Left lung (tissue), 10 donors: ENCODE results near the gene MED12L. TPM values are rescaled to one million over a fixed set of nuclear protein-coding genes. Genes with fewer than 3 reads are reported as not detected.
A peak's percentile ranks its signal among the peaks of the same experiment; 100 is the strongest.

Source experiments
- ATAC-seq: fragments of 200-7000 bp; cut with Tn5 transposase; one replicate; pipeline ENCODE4 v1.9.1; 2020; ENCODE audit warnings: moderate library complexity
- DNase-seq, 4 donors: peaks; one replicate each; pipeline ENCODE4 v3.0.0-alpha.2; 2013 to 2020
- H3K27ac ChIP-seq, 2 donors: fragments of 200-600 bp; sonication (generic) in 1 of 2; one replicate each; pipeline versions ENCODE4 v1.5.0 to v1.8.0; 2020 to 2021
- H3K27me3 ChIP-seq, 2 donors: fragments of 200-600 bp; sonication (generic) in 1 of 2; one replicate each; pipeline versions ENCODE4 v1.5.0 to v1.8.0; 2020 to 2021
- H3K36me3 ChIP-seq, 2 donors: fragments of 200-600 bp; sonication (generic) in 1 of 2; one replicate each; pipeline versions ENCODE4 v1.5.0 to v1.8.0; 2020 to 2021
- H3K4me1 ChIP-seq, 2 donors: fragments of 200-600 bp; one replicate each; pipeline ENCODE4 v1.8.0; 2021
- H3K4me3 ChIP-seq, 2 donors: fragments of 200-600 bp; sonication (generic) in 1 of 2; one replicate each; pipeline versions ENCODE4 v1.5.0 to v1.8.0; 2020 to 2021; ENCODE audit warnings: mild to moderate bottlenecking in 1 of 2
- H3K9me3 ChIP-seq, 2 donors: fragments of 200-600 bp; sonication (generic) in 1 of 2; one replicate each; pipeline versions ENCODE4 v1.5.0 to v1.8.0; 2020 to 2021
- intact Hi-C, 2 donors: fragments of 100-400 bp; cut with DNase I; formaldehyde crosslinking; loops; one replicate each; pipeline versions ENCODE4 v1.11.2 to v1.14.2; 2022
- polyA plus RNA-seq, 6 donors: library from polyadenylated mRNA; unstranded; fragments of 120-200 nt; gene quantifications; one replicate each; pipeline ENCODE4 v1.2.1, GENCODE V29; 2013; ENCODE audit not compliant: insufficient read length in 6 of 6
- total RNA-seq, 2 donors: library from RNA; stranded (reverse); fragmentation: NEBNext Ultra II Directional; extraction: Animal tissue kit (Norgen Biotek cat#: 25700); gene quantifications; one replicate each; pipeline ENCODE4 v1.2.1, GENCODE V29; 2021
- TF ChIP-seq, protein P1 (sequence below), 2 donors: fragments of 200-600 bp; sonication (generic) in 1 of 2; IDR thresholded peaks; one replicate each; pipeline versions ENCODE4 v1.5.0 to v1.8.0; 2021; ENCODE audit warnings: antibody characterized with exemption in 2 of 2
- donor health status: DM: no; HTN: yes; CAD: no.
- donor health status: DM: no; HTN: no; CAD: no.

Gene MED12L
- total and polyA plus RNA-seq, 8 donors = 0.66 to 1.0 (median 0.77) TPM

DNA sequence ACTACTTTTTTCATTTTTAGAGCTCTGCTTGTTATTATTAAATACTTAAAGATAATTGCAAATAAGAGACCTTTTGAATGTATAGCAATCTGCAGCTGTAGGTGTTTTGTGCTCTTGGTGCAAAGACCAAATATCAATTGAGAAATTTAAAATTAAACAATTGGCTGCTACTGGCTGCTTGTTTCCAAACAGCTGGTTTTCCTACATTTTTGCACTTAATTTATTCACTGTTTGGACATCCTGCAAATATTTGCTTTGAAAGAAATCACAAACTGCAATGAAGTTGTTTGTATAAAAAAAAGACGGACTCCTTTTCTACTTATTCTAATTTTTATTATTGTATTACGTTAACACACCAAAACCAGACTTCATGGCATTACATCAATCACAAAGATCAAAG, 35.6 kb downstream of the MED12L start:
- no peak for DNase-seq

DNA sequence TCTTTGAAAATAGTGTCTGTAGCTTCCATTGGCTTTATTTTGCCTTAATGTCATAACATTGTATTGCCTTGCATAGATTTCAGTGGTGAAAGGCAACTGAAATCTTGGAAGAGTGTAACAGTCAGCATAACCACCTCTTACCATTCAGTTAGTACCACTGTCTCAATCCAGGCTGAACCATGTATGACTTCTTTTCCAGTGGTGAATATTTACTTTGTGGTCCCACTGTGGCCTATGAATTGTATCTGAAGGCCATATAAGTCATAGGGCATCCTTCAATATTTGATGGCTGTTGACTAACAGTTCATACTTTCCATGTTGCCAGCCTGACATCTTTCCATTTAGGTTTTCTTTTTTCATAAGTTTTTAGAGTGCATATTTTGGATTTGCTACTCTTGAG, 38.4 kb downstream of the MED12L start:
- Histone ChIP-seq H3K27me3 (no peaks in the 10 kb centered on the region), H3K36me3 (no peaks in the 10 kb centered on the region), H3K27ac (no peak overlapping the region), H3K4me1 (no peaks in the 10 kb centered on the region), H3K4me3 (no peak overlapping the region), H3K9me3 (no peaks in the 10 kb centered on the region)
- no peak for ATAC-seq
- DNase-seq = no peak
- TF ChIP-seq, protein P1, sequence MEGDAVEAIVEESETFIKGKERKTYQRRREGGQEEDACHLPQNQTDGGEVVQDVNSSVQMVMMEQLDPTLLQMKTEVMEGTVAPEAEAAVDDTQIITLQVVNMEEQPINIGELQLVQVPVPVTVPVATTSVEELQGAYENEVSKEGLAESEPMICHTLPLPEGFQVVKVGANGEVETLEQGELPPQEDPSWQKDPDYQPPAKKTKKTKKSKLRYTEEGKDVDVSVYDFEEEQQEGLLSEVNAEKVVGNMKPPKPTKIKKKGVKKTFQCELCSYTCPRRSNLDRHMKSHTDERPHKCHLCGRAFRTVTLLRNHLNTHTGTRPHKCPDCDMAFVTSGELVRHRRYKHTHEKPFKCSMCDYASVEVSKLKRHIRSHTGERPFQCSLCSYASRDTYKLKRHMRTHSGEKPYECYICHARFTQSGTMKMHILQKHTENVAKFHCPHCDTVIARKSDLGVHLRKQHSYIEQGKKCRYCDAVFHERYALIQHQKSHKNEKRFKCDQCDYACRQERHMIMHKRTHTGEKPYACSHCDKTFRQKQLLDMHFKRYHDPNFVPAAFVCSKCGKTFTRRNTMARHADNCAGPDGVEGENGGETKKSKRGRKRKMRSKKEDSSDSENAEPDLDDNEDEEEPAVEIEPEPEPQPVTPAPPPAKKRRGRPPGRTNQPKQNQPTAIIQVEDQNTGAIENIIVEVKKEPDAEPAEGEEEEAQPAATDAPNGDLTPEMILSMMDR (IDR thresholded peaks at IDR 0.05) = no peak
- intact Hi-C loops = no loop called here

More for the DNA sequence above, 35.6 kb downstream of the MED12L start:
- H3K4me1 ChIP-seq = no peaks in the 10 kb centered on the region
- no peak overlapping the region for H3K27ac ChIP-seq
- ATAC-seq = no peak
- intact Hi-C loops = no loop called here
- H3K27me3 ChIP-seq = no peaks in the 10 kb centered on the region
- H3K4me3 ChIP-seq = no peak overlapping the region
- no peaks in the 10 kb centered on the region for H3K36me3 ChIP-seq
- no peaks in the 10 kb centered on the region for H3K9me3 ChIP-seq
- TF ChIP-seq, protein P1 (IDR thresholded peaks at IDR 0.05) = no peak

DNA sequence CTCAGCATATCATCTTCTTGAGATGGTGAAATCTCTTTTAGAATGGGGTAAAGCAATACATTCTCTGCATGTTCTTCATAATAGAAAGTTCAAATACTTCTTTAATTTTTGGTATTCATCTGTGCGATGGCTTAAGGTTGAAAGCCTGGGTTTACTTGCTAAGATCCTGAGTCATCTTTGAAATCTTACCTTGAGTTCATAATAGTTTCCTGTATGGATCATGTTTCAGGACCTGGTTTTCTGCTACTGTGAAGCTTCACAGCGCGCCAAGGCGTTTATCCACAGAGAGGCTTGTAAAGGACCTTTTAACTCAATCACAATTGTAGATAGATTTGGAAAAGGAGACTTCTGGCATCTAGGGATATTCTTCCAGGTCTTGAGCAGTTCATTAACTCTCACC, 39.0 kb downstream of the MED12L start:
- H3K4me1 ChIP-seq = no peaks in the 10 kb centered on the region
- H3K27me3 ChIP-seq = no peaks in the 10 kb centered on the region
- H3K4me3 ChIP-seq = no peak overlapping the region
- TF ChIP-seq, protein P1 (IDR thresholded peaks at IDR 0.05) = no peak
- ATAC-seq (no peak), DNase-seq (no peak)
- no peak overlapping the region for H3K27ac ChIP-seq
- intact Hi-C loops = no loop called here
- H3K36me3 ChIP-seq = no peaks in the 10 kb centered on the region
- no peaks in the 10 kb centered on the region for H3K9me3 ChIP-seq

DNA sequence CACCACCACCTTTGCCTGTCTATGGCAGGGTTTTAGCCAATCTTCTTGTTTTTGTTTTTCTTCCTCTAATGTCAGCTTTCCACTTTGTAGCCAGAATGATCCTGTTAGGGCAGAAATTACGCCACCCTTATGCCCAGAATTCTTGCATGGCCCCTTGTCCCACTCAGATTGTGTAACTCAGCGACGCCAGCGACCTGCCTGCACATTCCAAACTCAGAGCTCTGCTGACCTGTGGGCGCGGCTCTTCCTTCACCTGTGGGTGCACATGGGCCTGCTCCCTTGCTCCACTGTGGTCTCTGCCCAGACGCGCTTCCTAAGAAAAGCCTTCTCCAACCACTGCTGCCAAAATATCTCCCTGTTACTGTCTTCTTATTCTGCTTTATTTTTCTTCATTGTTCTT, 45.0 kb downstream of the MED12L start:
- TF ChIP-seq, protein P1 (IDR thresholded peaks at IDR 0.05) = no peak
- peak in 2 of 4 donors; percentile 41 to 76 for DNase-seq
- H3K27me3 ChIP-seq = no peaks in the 10 kb centered on the region
- H3K36me3 ChIP-seq = no peaks in the 10 kb centered on the region
- no peaks in the 10 kb centered on the region for H3K9me3 ChIP-seq
- intact Hi-C loops = no loop called here
- no peak overlapping the region for H3K4me3 ChIP-seq
- no peak overlapping the region for H3K27ac ChIP-seq
- H3K4me1 ChIP-seq = no peaks in the 10 kb centered on the region
- ATAC-seq = peak; percentile 87

DNA sequence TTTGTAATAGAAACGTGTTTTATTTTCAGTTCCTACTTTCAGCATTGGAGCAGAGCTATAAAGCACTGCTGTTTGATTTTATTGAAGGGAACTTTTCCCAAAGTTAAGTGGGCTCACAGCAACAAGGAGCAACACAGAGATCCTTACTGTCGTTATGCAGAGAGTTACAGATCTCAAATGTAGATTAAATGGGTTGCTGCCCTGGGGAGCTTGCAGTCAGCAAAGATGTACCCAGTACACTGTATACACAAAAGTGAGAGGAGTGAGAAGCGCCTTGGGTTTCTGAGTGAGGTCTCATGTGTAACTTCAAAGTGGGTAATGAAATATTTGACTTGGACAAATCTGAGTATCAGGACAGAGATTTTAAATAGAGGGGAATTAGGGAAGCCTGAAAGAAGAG, 47.7 kb downstream of the MED12L start:
- no peaks in the 10 kb centered on the region for H3K36me3 ChIP-seq
- intact Hi-C loops = no loop called here
- TF ChIP-seq, protein P1 (IDR thresholded peaks at IDR 0.05) = no peak
- H3K27me3 ChIP-seq = no peaks in the 10 kb centered on the region
- no peak overlapping the region for H3K27ac ChIP-seq
- H3K4me1 ChIP-seq = no peaks in the 10 kb centered on the region
- no peaks in the 10 kb centered on the region for H3K9me3 ChIP-seq
- no peak for DNase-seq
- H3K4me3 ChIP-seq = no peak overlapping the region
- ATAC-seq = no peak
